GM13977 (cell line): ENCODE data around the gene OBP2B.

Experiments
- DNase-seq: peaks from one replicate; pipeline ENCODE4 v3.0.0; 2012; ENCODE audit warnings: low spot score
- in situ Hi-C: fragments of 300-500 bp; cut with MboI; formaldehyde crosslinking; loops from one replicate; pipeline ENCODE4 v1.12.0; 2022; ENCODE audit warnings: low sequenced_read_pairs, low pct_unique_long_range_greater_than_20kb, mixed read lengths, inconsistent platforms; ENCODE audit not compliant: unreplicated experiment
- TF ChIP-seq, protein P1 (sequence below): IDR thresholded peaks from 2 replicates; pipeline ENCODE4 v1.5.1; 2012; ENCODE audit warnings: mild to moderate bottlenecking, control low read depth; ENCODE audit not compliant: insufficient read depth; ENCODE audit errors: extremely low read depth, missing control alignments

The OBP2B gene

DNA sequence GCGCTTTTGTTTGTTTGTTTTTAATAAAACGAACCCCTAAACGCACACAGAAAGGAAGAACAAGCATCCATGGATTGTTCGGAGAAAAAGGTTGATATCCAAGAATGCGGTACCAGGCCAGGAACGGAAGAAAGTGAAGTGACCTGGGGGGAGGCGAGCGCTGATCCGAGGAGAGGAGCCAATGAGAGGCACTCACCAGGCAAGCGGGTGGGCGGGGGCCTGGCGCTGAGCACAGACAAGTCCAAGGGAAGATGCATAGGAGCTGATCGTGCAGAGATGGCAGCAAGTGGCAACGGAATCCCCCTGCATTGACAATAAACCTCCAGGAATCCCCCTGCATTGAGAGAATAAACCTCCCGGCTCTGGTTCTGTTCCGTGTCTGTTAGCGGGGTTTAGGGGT, 8.4 kb downstream of the OBP2B start:
- in situ Hi-C loops, result no loop called here
- TF ChIP-seq, protein P1, sequence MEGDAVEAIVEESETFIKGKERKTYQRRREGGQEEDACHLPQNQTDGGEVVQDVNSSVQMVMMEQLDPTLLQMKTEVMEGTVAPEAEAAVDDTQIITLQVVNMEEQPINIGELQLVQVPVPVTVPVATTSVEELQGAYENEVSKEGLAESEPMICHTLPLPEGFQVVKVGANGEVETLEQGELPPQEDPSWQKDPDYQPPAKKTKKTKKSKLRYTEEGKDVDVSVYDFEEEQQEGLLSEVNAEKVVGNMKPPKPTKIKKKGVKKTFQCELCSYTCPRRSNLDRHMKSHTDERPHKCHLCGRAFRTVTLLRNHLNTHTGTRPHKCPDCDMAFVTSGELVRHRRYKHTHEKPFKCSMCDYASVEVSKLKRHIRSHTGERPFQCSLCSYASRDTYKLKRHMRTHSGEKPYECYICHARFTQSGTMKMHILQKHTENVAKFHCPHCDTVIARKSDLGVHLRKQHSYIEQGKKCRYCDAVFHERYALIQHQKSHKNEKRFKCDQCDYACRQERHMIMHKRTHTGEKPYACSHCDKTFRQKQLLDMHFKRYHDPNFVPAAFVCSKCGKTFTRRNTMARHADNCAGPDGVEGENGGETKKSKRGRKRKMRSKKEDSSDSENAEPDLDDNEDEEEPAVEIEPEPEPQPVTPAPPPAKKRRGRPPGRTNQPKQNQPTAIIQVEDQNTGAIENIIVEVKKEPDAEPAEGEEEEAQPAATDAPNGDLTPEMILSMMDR, result no peak

DNA sequence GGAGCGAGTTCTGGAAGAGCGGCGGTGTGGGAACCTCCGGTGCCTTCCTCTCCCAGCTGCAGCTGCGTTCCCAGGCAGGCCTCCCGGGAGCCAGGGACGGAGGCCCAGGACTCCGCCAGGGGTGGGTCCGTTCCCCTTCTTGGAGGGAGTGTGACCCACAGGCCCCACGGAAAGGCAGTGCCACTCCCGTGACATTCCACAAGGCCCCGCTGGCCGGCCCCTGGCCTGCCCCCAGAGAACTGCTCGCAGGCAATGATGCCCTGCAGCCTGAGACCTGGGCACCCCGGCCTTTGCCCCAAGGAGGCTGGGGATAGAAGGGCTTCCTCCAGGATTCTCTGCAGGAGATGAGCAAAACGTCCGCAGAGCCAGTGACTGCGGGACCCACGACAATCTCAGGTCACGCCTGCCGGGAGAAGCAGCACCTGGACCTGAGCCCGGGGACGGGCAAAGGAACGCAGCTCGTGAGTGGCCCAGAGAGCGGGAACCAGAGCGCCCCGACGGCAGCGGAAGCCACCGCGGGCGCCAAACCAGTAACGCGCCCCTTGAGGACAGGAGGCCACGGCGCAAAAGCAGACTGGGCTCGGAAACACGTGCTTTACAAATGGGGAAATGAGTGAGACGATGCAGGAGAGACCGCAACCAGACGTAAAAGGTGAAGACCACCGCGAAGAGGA, 9.3 kb downstream of the OBP2B start:
- TF ChIP-seq, protein P1, result no peak

More for the DNA sequence above, 8.4 kb downstream of the OBP2B start:
- no peak for DNase-seq

GRCh38 chr9:133195029-133195428, 14.0 kb downstream of the OBP2B start:
- in situ Hi-C loops, result no loop called here
- no peak for DNase-seq
- TF ChIP-seq, protein P1, result no peak

More for the DNA sequence above, 9.3 kb downstream of the OBP2B start:
- in situ Hi-C loops, result no loop called here
- DNase-seq, result no peak

DNA sequence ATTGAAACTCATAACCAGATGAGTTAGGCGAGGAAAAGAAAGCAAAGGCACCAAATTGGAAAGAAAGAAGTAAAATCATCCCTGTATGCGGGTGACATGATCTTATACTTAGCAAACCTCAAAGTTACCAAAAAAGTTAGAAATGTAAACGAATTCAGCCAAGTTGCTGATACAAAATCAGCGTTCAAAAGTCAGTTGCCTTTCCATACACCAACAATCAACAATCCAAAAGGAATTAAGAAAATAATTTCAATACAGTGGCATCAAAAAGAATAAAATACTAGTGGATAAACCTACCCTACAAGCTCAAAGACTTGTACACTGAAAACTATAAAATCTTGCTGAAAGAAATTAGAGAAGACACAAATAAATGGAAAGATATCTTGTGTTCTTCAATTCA, 14.5 kb downstream of the OBP2B start:
- in situ Hi-C loops, result no loop called here
- TF ChIP-seq, protein P1, result no peak
- no peak for DNase-seq

GRCh38 chr9:133191989-133192388, 17.1 kb downstream of the OBP2B start:
- in situ Hi-C loops, result no loop called here
- no peak for DNase-seq
- TF ChIP-seq, protein P1, result no peak

GRCh38 chr9:133189826-133190225, 19.2 kb downstream of the OBP2B start:
- in situ Hi-C loops, result loop anchor here (10.0 kb wide), 1 partner anchor 295 kb away; no protein-coding TSS in a partner anchor
- DNase-seq, result no peak
- TF ChIP-seq, protein P1, result no peak

DNA sequence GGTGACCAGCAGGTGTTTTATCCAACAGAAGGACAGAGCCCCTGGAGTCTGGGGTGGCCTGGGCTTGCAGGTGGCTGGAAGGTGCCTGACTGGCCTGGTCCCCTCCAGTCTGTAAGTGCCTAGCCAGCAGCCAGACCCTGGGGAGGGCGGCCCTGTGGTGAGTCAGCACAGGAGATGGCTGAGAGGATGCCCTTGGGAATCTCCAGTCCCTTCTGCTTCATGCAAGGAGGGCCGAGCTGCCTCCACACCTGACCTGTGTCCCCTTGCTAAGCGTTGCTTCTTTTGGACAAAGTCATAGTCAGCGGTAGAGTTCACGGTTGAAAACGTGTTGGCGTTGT, 20.2 kb downstream of the OBP2B start:
- DNase-seq, result no peak
- TF ChIP-seq, protein P1, result no peak
- in situ Hi-C loops, result loop anchor here (10.0 kb wide), 1 partner anchor 296 kb away; no protein-coding TSS in a partner anchor
